B cell (primary cell): ENCODE data around the gene POLDIP3. TPM values are rescaled to one million over a fixed set of nuclear protein-coding genes. Genes with fewer than 3 reads are reported as not detected.
"Not testable (repeated sequence)": the region's sequence is repeated elsewhere in the genome, so short reads cannot be mapped to it uniquely, and the experiment has no call there.

ENCODE experiments used
- ATAC-seq: fragments of 200-7000 bp; cut with Tn5 transposase; one replicate; pipeline ENCODE4 v1.10.0; 2021; ENCODE audit warnings: low read depth, mild to moderate bottlenecking, moderate number of reproducible peaks, moderate library complexity
- CTCF ChIA-PET: fragments of 350-600 bp; sonication (Branson Sonifier 250); formaldehyde crosslinking; loops from one replicate; lab custom pipeline; 2021; ENCODE audit warnings: antibody characterized with exemption, inconsistent platforms; lab: Charles Lee
- POLR2A ChIA-PET: fragments of 350-600 bp; sonication (Branson Sonifier 250); formaldehyde crosslinking; loops from one replicate; lab custom pipeline; 2021; ENCODE audit warnings: antibody characterized with exemption; lab: Charles Lee
- DNase-seq: peaks from one replicate; pipeline ENCODE4 v3.0.0; 2013
- H2AFZ ChIP-seq: 2 replicates; pipeline ENCODE4 v1.6.1; 2012; ENCODE audit warnings: mild to moderate bottlenecking, low read depth, low read length; ENCODE audit not compliant: insufficient read depth, poor library complexity, severe bottlenecking
- H3K27ac ChIP-seq, 2 donors: 1 replicate in 1 of 2; 2 replicates in 1 of 2; pipeline ENCODE4 v1.5.1; 2012 to 2013; ENCODE audit warnings: low read length in 2 of 2, mild to moderate bottlenecking in 2 of 2, moderate library complexity in 1 of 2
- H3K27me3 ChIP-seq, 4 experiments: fragments of 200-600 bp in 1 of 4; sonication (generic) in 1 of 4; replicated peaks in 1 of 4; 1 replicate in 2 of 4; 2 replicates in 2 of 4; pipeline versions ENCODE4 v1.6.1 to v1.7.0; 2013 to 2016; ENCODE audit warnings: low read length in 3 of 4, mild to moderate bottlenecking in 2 of 4, mixed read lengths in 1 of 4, moderate library complexity in 1 of 4; ENCODE audit not compliant: insufficient read depth in 4 of 4, control insufficient read depth in 3 of 4; ENCODE audit errors: control extremely low read depth in 1 of 4
- H3K36me3 ChIP-seq, 2 experiments: replicated peaks in 1 of 2; 1 replicate in 1 of 2; 2 replicates in 1 of 2; pipeline versions ENCODE4 v1.6.1 to v1.7.1; 2013; ENCODE audit warnings: low read length in 1 of 2; ENCODE audit not compliant: insufficient read depth in 2 of 2, control insufficient read depth in 1 of 2; ENCODE audit errors: control extremely low read depth in 1 of 2, extremely low read depth in 1 of 2
- H3K4me1 ChIP-seq, 2 donors: fragments of 200-600 bp in 1 of 2; sonication (generic) in 1 of 2; 1 replicate in 1 of 2; 2 replicates in 1 of 2; pipeline versions ENCODE4 v1.5.1 to v1.6.1; 2013 to 2017; ENCODE audit warnings: low read length in 2 of 2; ENCODE audit not compliant: control insufficient read depth in 2 of 2, insufficient read depth in 2 of 2
- H3K4me2 ChIP-seq: replicated peaks from 2 replicates; pipeline ENCODE3; 2012; ENCODE audit warnings: mild to moderate bottlenecking, low read depth, low read length; ENCODE audit not compliant: poor library complexity, severe bottlenecking
- H3K4me3 ChIP-seq, 5 experiments: fragments of 200-600 bp in 1 of 5; sonication (generic) in 1 of 5; 1 replicate in 3 of 5; 2 replicates in 2 of 5; pipeline versions ENCODE4 v1.5.1 to v1.7.0; 2011 to 2016; ENCODE audit warnings: low read length in 4 of 5, mild to moderate bottlenecking in 4 of 5, low read depth in 2 of 5, control low read depth in 1 of 5, moderate library complexity in 1 of 5; ENCODE audit not compliant: insufficient read depth in 1 of 5; ENCODE audit errors: control extremely low read depth in 1 of 5, extremely low read depth in 1 of 5
- H3K79me2 ChIP-seq: fragments of 200-600 bp; sonication (generic); one replicate; pipeline ENCODE4 v1.6.0; 2016; ENCODE audit warnings: low read length; ENCODE audit not compliant: control insufficient read depth, insufficient read depth
- H3K9ac ChIP-seq: fragments of 200-600 bp; sonication (generic); 2 replicates; pipeline ENCODE4 v1.6.1; 2017; ENCODE audit warnings: mild to moderate bottlenecking, low read length, moderate library complexity
- H3K9me3 ChIP-seq, 3 donors: one replicate each; pipeline versions ENCODE4 v1.6.1 to v1.7.1; 2013; ENCODE audit warnings: low read length in 2 of 3; ENCODE audit not compliant: control insufficient read depth in 2 of 3, insufficient read depth in 1 of 3; ENCODE audit errors: control extremely low read depth in 1 of 3
- H4K20me1 ChIP-seq: 2 replicates; pipeline ENCODE4 v1.6.0; 2012; ENCODE audit warnings: mild to moderate bottlenecking, low read length; ENCODE audit not compliant: insufficient read depth, control insufficient read depth, poor library complexity, severe bottlenecking
- H3K27ac Mint-ChIP-seq: one replicate; pipeline ENCODE4 v1.8.0; 2021; ENCODE audit warnings: mixed read lengths
- H3K27me3 Mint-ChIP-seq: one replicate; pipeline ENCODE4 v1.8.0; 2021; ENCODE audit warnings: mixed read lengths
- H3K4me1 Mint-ChIP-seq: one replicate; pipeline ENCODE4 v1.8.0; 2021; ENCODE audit warnings: mixed read lengths
- H3K4me3 Mint-ChIP-seq: one replicate; pipeline ENCODE4 v1.8.0; 2021; ENCODE audit warnings: mixed read lengths
- H3K9me3 Mint-ChIP-seq: one replicate; pipeline ENCODE4 v1.8.0; 2022; ENCODE audit warnings: mixed read lengths; ENCODE audit not compliant: insufficient read depth
- EZH2 ChIP-seq: IDR thresholded peaks from 2 replicates; pipeline ENCODE4 v1.6.1; 2012; ENCODE audit warnings: borderline replicate concordance, low read depth, mild to moderate bottlenecking, moderate library complexity, low read length; ENCODE audit not compliant: insufficient read depth, poor library complexity, severe bottlenecking
- WGBS: methylation state at CpG from one replicate; pipeline ENCODE4 v1.1.5; 2013; ENCODE audit warnings: missing lambda C conversion rate; ENCODE audit not compliant: insufficient coverage; 5-methylcytosine and 5-hydroxymethylcytosine counted together
- intact Hi-C: fragments of 100-400 bp; cut with micrococcal nuclease; formaldehyde crosslinking; loops from one replicate; pipeline ENCODE4 v1.10.0; 2022
- polyA plus RNA-seq: library from polyadenylated mRNA; depleted of rRNA; stranded (reverse); fragments of >200 nt; gene quantifications from 2 replicates; pipeline ENCODE4 v1.2.3, GENCODE V29; 2012
- total RNA-seq, 2 donors: library from RNA; stranded (reverse); fragments of 120-200 nt in 1 of 2; gene quantifications; 1 replicate in 1 of 2; 2 replicates in 1 of 2; pipeline versions ENCODE4 v1.2.3 to v1.2.4, GENCODE V29; 2013 to 2022
- TF ChIP-seq, protein P1 (sequence below): fragments of 200-600 bp; IDR thresholded peaks from one replicate; pipeline ENCODE4 v1.8.0; 2022; ENCODE audit warnings: antibody characterized with exemption, mild to moderate bottlenecking

POLDIP3 gene
- total and polyA plus RNA-seq, 2 donors (not counting 1 experiment from before 2014, with no cell fraction given): 44.9 to 86.5 TPM

DNA sequence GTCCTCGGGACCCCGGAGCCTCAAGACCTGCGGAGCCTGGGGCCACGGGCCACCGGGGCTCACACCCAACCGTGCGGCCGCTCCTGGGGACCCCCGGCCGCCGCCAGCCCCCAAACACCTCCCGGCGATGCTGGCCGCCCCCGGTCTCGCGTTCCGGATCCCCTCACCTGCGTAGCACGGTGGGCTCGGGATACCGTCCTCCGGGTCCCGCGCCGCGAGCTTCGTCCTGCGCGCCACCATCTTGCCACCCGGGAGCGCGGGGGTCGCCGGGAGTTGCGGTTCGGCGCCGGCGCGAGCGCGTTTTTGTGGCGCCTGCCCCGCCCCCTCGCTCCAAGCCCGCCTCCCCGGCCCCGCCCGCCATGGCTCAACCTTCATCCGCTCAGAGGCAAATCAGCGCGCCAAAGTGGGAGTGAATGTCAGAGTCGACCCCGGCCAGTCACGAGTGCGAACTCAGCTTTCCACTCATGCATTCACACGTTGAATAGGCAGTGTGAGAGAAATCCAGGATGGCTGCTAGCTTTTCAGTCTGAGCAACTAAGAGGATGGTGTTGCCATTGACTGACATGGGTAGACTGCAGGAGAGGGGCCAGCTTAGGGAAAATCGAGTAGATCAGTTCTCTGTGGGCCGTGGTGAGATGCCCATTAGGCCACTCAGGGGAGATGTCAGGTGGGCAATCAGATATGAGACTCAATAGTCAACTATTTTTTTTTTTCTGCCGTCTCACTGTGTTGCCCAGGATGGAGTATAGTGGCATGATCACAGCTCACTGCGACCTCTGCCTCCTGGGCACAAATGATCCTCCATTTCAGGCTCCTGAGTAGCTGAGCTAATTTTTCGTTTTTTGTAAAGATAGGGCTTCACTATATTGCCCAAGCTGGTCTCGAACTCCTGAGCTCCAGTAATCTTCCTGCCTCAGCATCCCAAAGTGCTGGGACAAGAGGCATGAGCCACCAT, 32.6 kb downstream of the POLDIP3 start:
- H3K4me3 ChIP-seq: peak overlapping the region in 4 of 5 experiments; percentile 58 to 78 (median 68)
- peak overlapping the region; percentile 75 for H3K4me2 ChIP-seq
- H3K4me1 ChIP-seq: peaks cover 4 to 11% of the 10 kb centered on the region in 2 donors
- DNase-seq (peak; percentile 87), ATAC-seq (peak; percentile 91)
- H3K9ac ChIP-seq: peak overlapping the region; percentile 80
- TF ChIP-seq, protein P1, sequence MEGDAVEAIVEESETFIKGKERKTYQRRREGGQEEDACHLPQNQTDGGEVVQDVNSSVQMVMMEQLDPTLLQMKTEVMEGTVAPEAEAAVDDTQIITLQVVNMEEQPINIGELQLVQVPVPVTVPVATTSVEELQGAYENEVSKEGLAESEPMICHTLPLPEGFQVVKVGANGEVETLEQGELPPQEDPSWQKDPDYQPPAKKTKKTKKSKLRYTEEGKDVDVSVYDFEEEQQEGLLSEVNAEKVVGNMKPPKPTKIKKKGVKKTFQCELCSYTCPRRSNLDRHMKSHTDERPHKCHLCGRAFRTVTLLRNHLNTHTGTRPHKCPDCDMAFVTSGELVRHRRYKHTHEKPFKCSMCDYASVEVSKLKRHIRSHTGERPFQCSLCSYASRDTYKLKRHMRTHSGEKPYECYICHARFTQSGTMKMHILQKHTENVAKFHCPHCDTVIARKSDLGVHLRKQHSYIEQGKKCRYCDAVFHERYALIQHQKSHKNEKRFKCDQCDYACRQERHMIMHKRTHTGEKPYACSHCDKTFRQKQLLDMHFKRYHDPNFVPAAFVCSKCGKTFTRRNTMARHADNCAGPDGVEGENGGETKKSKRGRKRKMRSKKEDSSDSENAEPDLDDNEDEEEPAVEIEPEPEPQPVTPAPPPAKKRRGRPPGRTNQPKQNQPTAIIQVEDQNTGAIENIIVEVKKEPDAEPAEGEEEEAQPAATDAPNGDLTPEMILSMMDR: no peak
- TF ChIP-seq EZH2: no peak
- Mint-ChIP-seq H3K4me1 (peaks cover 12% of the 10 kb centered on the region), H3K27me3 (no peaks in the 10 kb centered on the region), H3K27ac (peak overlapping the region; percentile 86), H3K9me3 (no peaks in the 10 kb centered on the region), H3K4me3 (peak overlapping the region; percentile 95)
- ChIA-PET POLR2A (interaction anchor here (0.6 to 1.0 kb wide), 4 partner anchors 27 to 61 kb away, joined by 3 to 6 read pairs (median 3); no protein-coding TSS in a partner anchor), CTCF (no interaction called here)
- no peaks in the 10 kb centered on the region for H4K20me1 ChIP-seq
- no peaks in the 10 kb centered on the region for H3K9me3 ChIP-seq
- H2AFZ ChIP-seq: peak overlapping the region; percentile 78
- H3K36me3 ChIP-seq: peaks cover 7 to 50% of the 10 kb centered on the region in 2 experiments
- peaks cover 5% of the 10 kb centered on the region for H3K79me2 ChIP-seq
- intact Hi-C loops: loop anchor here (2.0 to 5.0 kb wide), 2 partner anchors 33 to 1295 kb away; partner anchors contain the start of genes POLDIP3 and RANGAP1
- no peaks in the 10 kb centered on the region for H3K27me3 ChIP-seq
- peak overlapping the region; percentile 50 to 69 for H3K27ac ChIP-seq
- WGBS: 8% methylated on average over 52 of the region's 64 CpGs

DNA sequence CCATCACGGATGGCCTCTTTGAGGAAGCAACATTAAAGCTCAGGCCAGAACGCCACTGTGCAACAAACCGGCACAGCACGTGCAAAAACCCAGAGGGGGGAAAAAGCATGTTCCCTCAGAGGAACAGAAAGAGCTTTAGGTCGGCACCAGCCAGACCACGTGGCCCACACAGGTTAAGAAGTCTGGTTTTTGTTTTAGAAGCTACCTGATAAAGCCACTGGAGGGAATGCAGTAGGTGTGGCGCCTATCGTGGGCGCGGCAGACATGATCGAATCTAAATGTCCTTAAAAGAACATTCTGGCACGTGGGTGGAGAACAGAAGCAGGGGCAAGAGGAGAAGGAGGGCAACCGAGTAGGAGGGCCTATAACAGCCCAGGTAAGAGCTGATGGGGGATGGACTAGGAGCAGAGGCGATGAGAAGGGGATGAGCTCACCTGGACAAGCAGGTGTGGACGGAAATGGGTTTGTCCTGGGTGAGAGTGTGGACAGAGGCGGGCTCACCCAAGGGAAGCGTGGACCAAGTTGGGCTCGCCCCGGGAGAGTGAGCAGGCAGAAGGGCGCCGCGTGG, 33.4 kb downstream of the POLDIP3 start:
- H3K9me3 ChIP-seq, H3K9me3 Mint-ChIP-seq, DNase-seq, H3K27me3 ChIP-seq, H4K20me1 ChIP-seq, CTCF ChIA-PET, H3K27me3 Mint-ChIP-seq, H3K79me2 ChIP-seq: not testable (repeated sequence)
- peak overlapping the region; percentile 91 for H3K27ac Mint-ChIP-seq
- intact Hi-C loops: loop anchor here (5.0 kb wide), 1 partner anchor 1294 kb away; the partner anchor contains the start of gene RANGAP1
- Histone ChIP-seq H2AFZ (peak overlapping the region; percentile 78), H3K9ac (peak overlapping the region; percentile 80), H3K4me1 (peaks cover 4 to 11% of the 10 kb centered on the region in 2 donors), H3K27ac (peak overlapping the region in 1 of 2 donors; percentile 69), H3K36me3 (peaks cover 7 to 46% of the 10 kb centered on the region in 2 experiments), H3K4me2 (peak overlapping the region; percentile 75), H3K4me3 (peak overlapping the region in 4 of 5 experiments; percentile 58 to 78 (median 68))
- POLR2A ChIA-PET: interaction anchor here (1.0 kb wide), 1 partner anchor 34 kb away, joined by 3 read pairs; no protein-coding TSS in a partner anchor
- WGBS: 0% methylated on average over 6 of the region's 22 CpGs
- H3K4me3 Mint-ChIP-seq: peak overlapping the region; percentile 95
- peak; percentile 31 for ATAC-seq
- H3K4me1 Mint-ChIP-seq: peaks cover 12% of the 10 kb centered on the region

DNA sequence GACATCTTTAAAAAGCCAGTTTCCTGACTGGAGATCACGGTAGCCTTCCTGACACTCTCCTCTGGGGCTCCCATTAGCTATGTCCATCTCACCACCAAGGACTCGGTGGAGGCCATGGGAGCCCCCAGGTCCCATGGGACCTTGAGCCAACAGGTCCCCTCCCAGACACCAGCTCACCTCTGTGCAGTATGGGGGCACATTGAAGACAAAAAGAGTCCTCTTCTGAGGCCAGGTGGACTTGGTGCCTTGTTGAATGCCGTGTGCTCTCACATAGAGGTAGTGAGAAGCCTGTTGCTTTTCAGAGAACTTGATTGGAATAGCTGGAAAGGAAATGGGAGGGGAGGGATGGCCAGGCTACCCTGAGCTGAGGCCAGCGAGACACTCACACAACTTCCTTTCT, 34.6 kb downstream of the POLDIP3 start:
- POLR2A ChIA-PET, H2AFZ ChIP-seq, H3K79me2 ChIP-seq, H3K9me3 ChIP-seq, H3K4me3 ChIP-seq, H3K9ac ChIP-seq, CTCF ChIA-PET, H3K4me3 Mint-ChIP-seq, ATAC-seq, DNase-seq, H3K9me3 Mint-ChIP-seq, H3K27me3 ChIP-seq, H4K20me1 ChIP-seq, H3K27me3 Mint-ChIP-seq, H3K27ac ChIP-seq, H3K27ac Mint-ChIP-seq, H3K4me2 ChIP-seq: not testable (repeated sequence)
- peaks cover 2 to 37% of the 10 kb centered on the region in 2 experiments for H3K36me3 ChIP-seq
- H3K4me1 Mint-ChIP-seq: peaks cover 12% of the 10 kb centered on the region
- 100% methylated on average over 1 of the region's 4 CpGs for WGBS
- peaks cover 4 to 11% of the 10 kb centered on the region in 2 donors for H3K4me1 ChIP-seq
- intact Hi-C loops: loop anchor here (5.0 kb wide), 1 partner anchor 1293 kb away; the partner anchor contains the start of gene RANGAP1
